DND-41 (cell line): ENCODE results near the gene GOSR1.
"Not testable (repeated sequence)": the region's sequence is repeated elsewhere in the genome, so short reads cannot be mapped to it uniquely, and the experiment has no call there.

Source experiments
- ATAC-seq: fragments of 200-7000 bp; cut with Tn5 transposase; 3 replicates; pipeline ENCODE4 v1.9.1; 2021; ENCODE audit warnings: low read depth; ENCODE audit not compliant: insufficient read depth
- DNase-seq: peaks from one replicate; pipeline ENCODE4 v3.0.0-alpha.2; 2020
- H2AFZ ChIP-seq: 2 replicates; pipeline ENCODE4 v1.6.0; 2012; ENCODE audit warnings: low read depth, low read length
- H3K27ac ChIP-seq: 2 replicates; pipeline ENCODE4 v1.5.1; 2012; ENCODE audit warnings: low read length, inconsistent platforms
- H3K27me3 ChIP-seq: fragments of 200-600 bp; sonication (generic); 2 replicates; pipeline ENCODE4 v1.6.0; 2012; ENCODE audit warnings: low read length, mild to moderate bottlenecking, inconsistent platforms; ENCODE audit not compliant: insufficient read depth, poor library complexity
- H3K36me3 ChIP-seq: 2 replicates; pipeline ENCODE4 v1.5.1; 2012; ENCODE audit warnings: low read length, inconsistent platforms; ENCODE audit not compliant: insufficient read depth
- H3K4me1 ChIP-seq: 2 replicates; pipeline ENCODE4 v1.5.1; 2012; ENCODE audit warnings: mild to moderate bottlenecking, low read length; ENCODE audit not compliant: insufficient read depth
- H3K4me2 ChIP-seq: 2 replicates; pipeline ENCODE4 v1.6.0; 2012; ENCODE audit warnings: mild to moderate bottlenecking, moderate library complexity, low read length, inconsistent platforms; ENCODE audit not compliant: insufficient read depth
- H3K4me3 ChIP-seq, 2 experiments: fragments of 200-600 bp in 1 of 2; shearing (Covaris generic) in 1 of 2; 2 replicates each; pipeline ENCODE4 v1.5.1; 2012 to 2016; ENCODE audit warnings: inconsistent platforms in 2 of 2, low read length in 2 of 2, mild to moderate bottlenecking in 2 of 2, low read depth in 1 of 2, moderate library complexity in 1 of 2
- H3K79me2 ChIP-seq: 2 replicates; pipeline ENCODE4 v1.6.0; 2012; ENCODE audit warnings: low read length, inconsistent platforms; ENCODE audit not compliant: insufficient read depth
- H3K9ac ChIP-seq: 2 replicates; pipeline ENCODE4 v1.6.0; 2012; ENCODE audit warnings: low read depth, mild to moderate bottlenecking, inconsistent platforms, low read length, moderate library complexity
- H3K9me3 ChIP-seq: 2 replicates; pipeline ENCODE4 v1.5.1; 2012; ENCODE audit warnings: low read length, moderate library complexity, mild to moderate bottlenecking, inconsistent platforms; ENCODE audit not compliant: insufficient read depth, severe bottlenecking
- H4K20me1 ChIP-seq: 2 replicates; pipeline ENCODE4 v1.6.0; 2012; ENCODE audit warnings: low read length; ENCODE audit not compliant: insufficient read depth
- EZH2 ChIP-seq: IDR thresholded peaks from 3 replicates; pipeline ENCODE4 v1.6.1; 2012; ENCODE audit warnings: borderline replicate concordance, low read depth, mild to moderate bottlenecking, moderate library complexity, low read length, inconsistent platforms; ENCODE audit not compliant: severe bottlenecking
- TF ChIP-seq, protein P1 (sequence below): IDR thresholded peaks from 2 replicates; pipeline ENCODE4 v1.5.1; 2012; ENCODE audit warnings: borderline replicate concordance, low read length, moderate library complexity, mild to moderate bottlenecking; ENCODE audit not compliant: poor library complexity, severe bottlenecking; ENCODE audit errors: extremely low read depth

The GOSR1 gene

DNA sequence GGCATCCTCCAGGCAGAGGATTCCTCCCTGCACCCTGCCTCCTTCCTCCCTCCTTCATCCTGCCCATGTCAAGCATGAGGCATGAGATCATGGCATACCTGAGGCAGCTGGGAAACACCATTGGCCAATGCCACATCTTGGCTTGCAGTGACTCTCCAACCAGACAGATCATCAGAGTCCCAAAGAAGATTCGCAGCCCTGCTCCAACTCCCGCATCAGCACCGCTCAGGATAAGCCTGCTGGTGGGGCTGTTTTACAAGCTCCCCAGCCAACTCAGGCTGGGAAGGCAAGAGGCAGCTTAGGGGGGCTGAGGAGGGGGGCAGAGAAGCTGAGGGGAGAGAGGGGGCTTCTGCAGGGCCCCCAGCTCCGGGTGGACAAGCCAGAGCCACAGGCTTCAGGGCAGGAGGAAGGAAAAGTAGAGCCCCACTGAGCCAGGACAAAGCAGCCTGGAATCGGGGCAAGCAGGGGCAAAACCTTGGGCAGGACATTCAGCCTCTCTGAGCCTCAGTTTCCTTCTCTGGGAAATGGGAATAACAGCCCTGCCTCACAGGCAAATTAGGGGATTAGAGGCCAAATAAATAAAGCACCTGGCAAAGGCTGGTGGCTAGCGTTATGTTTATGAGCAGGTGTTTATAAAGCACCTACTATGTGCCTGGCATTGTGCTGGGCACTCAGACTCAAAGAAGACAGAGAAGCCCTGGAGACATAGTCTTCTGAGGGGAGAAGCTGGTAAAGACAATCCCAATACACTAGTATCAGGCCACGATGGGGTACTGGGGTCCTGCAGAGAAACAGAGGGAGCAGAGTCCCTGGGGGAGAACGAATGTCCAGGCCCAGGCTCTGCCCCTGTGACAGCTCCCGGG lies 88.1 kb downstream of the GOSR1 start:
- H3K4me3 ChIP-seq: no peak overlapping the region
- H3K4me2 ChIP-seq: no peak overlapping the region
- no peak for ATAC-seq
- no peak overlapping the region for H3K9ac ChIP-seq
- no peaks in the 10 kb centered on the region for H3K79me2 ChIP-seq
- DNase-seq: no peak
- H3K27ac ChIP-seq: no peak overlapping the region
- no peaks in the 10 kb centered on the region for H3K36me3 ChIP-seq
- H2AFZ ChIP-seq: no peak overlapping the region
- no peaks in the 10 kb centered on the region for H3K9me3 ChIP-seq
- H3K4me1 ChIP-seq: no peaks in the 10 kb centered on the region
- H3K27me3 ChIP-seq: peaks cover 4% of the 10 kb centered on the region
- H4K20me1 ChIP-seq: no peaks in the 10 kb centered on the region
- TF ChIP-seq, protein P1, sequence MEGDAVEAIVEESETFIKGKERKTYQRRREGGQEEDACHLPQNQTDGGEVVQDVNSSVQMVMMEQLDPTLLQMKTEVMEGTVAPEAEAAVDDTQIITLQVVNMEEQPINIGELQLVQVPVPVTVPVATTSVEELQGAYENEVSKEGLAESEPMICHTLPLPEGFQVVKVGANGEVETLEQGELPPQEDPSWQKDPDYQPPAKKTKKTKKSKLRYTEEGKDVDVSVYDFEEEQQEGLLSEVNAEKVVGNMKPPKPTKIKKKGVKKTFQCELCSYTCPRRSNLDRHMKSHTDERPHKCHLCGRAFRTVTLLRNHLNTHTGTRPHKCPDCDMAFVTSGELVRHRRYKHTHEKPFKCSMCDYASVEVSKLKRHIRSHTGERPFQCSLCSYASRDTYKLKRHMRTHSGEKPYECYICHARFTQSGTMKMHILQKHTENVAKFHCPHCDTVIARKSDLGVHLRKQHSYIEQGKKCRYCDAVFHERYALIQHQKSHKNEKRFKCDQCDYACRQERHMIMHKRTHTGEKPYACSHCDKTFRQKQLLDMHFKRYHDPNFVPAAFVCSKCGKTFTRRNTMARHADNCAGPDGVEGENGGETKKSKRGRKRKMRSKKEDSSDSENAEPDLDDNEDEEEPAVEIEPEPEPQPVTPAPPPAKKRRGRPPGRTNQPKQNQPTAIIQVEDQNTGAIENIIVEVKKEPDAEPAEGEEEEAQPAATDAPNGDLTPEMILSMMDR: peak; percentile 26
- TF ChIP-seq EZH2: no peak

DNA sequence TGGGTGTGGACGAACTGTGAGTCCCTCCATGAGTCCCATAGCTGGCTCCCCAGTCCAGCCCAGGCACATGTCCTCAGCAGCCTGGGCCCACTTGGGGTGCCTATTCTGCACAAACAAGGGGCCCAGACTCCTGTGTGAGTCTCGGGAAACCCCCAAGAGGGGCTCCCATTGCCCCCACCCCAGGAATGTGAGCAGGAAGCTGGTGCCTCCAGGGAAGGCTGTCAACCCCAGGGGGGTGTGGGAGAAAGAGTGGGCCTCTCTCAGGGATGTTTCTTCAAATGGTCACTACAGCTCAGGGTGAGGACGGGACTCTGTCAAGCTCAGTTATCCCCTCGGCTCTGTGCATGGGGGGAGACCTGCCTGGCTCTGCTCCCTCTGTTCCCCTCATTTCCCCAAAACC lies 88.9 kb downstream of the GOSR1 start:
- ATAC-seq, H3K4me3 ChIP-seq, H3K4me2 ChIP-seq, H3K79me2 ChIP-seq, H3K27me3 ChIP-seq, H3K9me3 ChIP-seq, DNase-seq, H3K27ac ChIP-seq, H3K4me1 ChIP-seq, H3K36me3 ChIP-seq, H2AFZ ChIP-seq, H3K9ac ChIP-seq, H4K20me1 ChIP-seq: not testable (repeated sequence)

DNA sequence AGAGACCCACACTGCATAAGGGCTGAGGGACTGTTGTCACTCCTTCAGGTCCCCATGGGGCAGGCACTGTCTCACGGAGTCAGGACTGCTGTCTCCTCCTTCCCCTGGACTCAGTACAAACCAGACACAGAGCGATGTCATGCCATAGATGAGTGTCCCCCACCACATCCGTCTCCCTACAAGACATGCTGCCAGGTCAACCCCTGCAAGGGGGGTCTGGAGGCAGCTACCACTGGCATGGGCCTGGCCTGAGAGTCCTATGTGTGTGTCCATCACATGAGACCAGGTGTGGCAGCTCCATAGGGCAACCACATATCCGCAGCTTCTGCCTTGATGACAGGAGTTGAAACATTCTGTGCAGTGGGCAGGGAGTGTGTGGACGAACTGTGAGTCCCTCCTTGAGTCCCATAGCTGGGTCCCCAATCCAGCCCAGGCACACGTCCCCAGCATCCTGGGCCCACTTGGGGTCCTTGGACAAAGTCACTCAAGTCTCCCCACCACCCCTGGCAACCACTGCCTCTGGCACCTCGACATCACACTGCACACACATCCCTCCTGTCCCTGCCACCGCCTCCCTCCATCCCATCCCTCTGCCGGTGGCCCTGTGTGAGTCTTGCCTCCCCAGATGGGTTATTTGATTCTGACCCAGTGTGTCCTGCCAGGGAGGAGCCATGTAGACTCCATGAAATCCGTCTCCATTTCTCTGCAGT lies 89.5 kb downstream of the GOSR1 start:
- H2AFZ ChIP-seq, ATAC-seq, H3K36me3 ChIP-seq, H3K27me3 ChIP-seq, H3K79me2 ChIP-seq, H3K4me1 ChIP-seq, H4K20me1 ChIP-seq, DNase-seq, H3K4me2 ChIP-seq, H3K9me3 ChIP-seq, H3K27ac ChIP-seq, H3K9ac ChIP-seq, H3K4me3 ChIP-seq: not testable (repeated sequence)

DNA sequence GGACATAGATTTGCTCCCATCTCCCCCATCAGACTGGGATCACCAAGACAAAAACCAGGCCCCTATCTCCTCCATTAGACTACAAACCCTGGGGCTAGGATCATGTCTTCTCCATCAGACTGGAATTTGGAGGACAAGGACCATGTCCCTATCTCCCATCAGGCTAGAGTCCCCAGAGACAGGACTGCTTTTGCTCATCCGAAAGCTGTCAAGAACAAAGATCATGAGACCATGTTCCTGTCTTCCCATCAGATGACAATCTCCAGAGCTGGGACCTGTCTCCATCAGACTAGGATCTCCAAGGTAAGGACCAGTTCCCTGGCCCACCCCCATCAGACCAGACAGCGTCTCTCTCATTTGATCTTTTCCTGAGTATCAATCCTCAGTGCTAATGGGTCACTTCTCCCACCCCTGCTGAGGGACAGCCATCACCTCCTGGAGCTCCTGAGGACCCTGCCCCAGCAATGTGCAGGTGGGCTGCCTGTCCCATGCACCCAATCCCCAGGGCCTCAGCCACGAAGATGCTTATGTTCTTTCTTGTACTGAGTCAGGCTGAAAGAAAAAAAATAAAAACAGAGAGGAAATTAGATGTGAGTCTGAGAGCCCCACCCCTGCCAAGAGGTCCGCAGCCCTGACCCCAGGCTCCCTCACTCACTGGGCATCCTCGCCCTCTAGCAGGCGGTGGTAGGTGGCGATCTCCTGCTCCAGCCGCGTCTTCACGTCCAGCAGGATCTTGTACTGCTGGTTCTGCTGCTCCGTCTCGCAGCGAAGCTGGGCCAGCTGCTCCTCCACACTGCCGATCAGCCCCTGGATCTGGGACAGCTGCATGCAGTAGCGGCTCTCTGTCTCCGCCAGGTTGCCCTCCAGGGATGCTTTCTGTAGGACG lies 90.3 kb downstream of the GOSR1 start:
- no peak overlapping the region for H3K4me2 ChIP-seq
- no peaks in the 10 kb centered on the region; the same call in 1 of the 2 replicates for H4K20me1 ChIP-seq
- H3K4me3 ChIP-seq: no peak overlapping the region
- H2AFZ ChIP-seq: no peak overlapping the region
- H3K27ac ChIP-seq: no peak overlapping the region
- ATAC-seq (no peak), DNase-seq (no peak)
- H3K9ac ChIP-seq: no peak overlapping the region
- H3K4me1 ChIP-seq: no peaks in the 10 kb centered on the region
- no peaks in the 10 kb centered on the region for H3K36me3 ChIP-seq
- H3K27me3 ChIP-seq: peaks cover 4% of the 10 kb centered on the region
- no peaks in the 10 kb centered on the region for H3K9me3 ChIP-seq
- H3K79me2 ChIP-seq: no peaks in the 10 kb centered on the region
- TF ChIP-seq EZH2: no peak
- TF ChIP-seq, protein P1: no peak
